Brain microvascular endothelial cell (primary cell): ENCODE measurements around the gene MOCS3.
A peak's percentile ranks its signal among the peaks of the same experiment; 100 is the strongest.

Source experiments
- DNase-seq: peaks from one replicate; pipeline ENCODE4 v3.0.0-alpha.2; 2020
- H3K27ac ChIP-seq: fragments of 250-450 bp; sonication (Bioruptor Pico); 2 replicates; pipeline ENCODE4 v1.5.1; 2020; ENCODE audit warnings: mild to moderate bottlenecking, moderate library complexity
- H3K27me3 ChIP-seq: fragments of 250-450 bp; sonication (Bioruptor Pico); replicated peaks from 2 replicates; pipeline ENCODE4 v1.5.1; 2020; ENCODE audit warnings: mild to moderate bottlenecking
- H3K36me3 ChIP-seq: fragments of 250-450 bp; sonication (Bioruptor Pico); replicated peaks from 2 replicates; pipeline ENCODE4 v1.5.1; 2020; ENCODE audit warnings: mild to moderate bottlenecking
- H3K4me3 ChIP-seq: 2 replicates; pipeline ENCODE4 v1.5.1; 2011; ENCODE audit warnings: low read depth, mild to moderate bottlenecking, control low read depth, low read length, moderate library complexity
- in situ Hi-C: cut with HindIII; loops from 2 replicates; pipeline ENCODE4 v1.10.0; 2017; ENCODE audit warnings: low sequenced_read_pairs, low pct_ligation_motif_present
- TF ChIP-seq, protein P1 (sequence below): IDR thresholded peaks from 2 replicates; pipeline ENCODE4 v1.5.1; 2011; ENCODE audit warnings: low read depth, mild to moderate bottlenecking, moderate library complexity, low read length, control low read depth, inconsistent platforms; ENCODE audit errors: missing control alignments

The MOCS3 gene, protein sequence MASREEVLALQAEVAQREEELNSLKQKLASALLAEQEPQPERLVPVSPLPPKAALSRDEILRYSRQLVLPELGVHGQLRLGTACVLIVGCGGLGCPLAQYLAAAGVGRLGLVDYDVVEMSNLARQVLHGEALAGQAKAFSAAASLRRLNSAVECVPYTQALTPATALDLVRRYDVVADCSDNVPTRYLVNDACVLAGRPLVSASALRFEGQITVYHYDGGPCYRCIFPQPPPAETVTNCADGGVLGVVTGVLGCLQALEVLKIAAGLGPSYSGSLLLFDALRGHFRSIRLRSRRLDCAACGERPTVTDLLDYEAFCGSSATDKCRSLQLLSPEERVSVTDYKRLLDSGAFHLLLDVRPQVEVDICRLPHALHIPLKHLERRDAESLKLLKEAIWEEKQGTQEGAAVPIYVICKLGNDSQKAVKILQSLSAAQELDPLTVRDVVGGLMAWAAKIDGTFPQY

DNA sequence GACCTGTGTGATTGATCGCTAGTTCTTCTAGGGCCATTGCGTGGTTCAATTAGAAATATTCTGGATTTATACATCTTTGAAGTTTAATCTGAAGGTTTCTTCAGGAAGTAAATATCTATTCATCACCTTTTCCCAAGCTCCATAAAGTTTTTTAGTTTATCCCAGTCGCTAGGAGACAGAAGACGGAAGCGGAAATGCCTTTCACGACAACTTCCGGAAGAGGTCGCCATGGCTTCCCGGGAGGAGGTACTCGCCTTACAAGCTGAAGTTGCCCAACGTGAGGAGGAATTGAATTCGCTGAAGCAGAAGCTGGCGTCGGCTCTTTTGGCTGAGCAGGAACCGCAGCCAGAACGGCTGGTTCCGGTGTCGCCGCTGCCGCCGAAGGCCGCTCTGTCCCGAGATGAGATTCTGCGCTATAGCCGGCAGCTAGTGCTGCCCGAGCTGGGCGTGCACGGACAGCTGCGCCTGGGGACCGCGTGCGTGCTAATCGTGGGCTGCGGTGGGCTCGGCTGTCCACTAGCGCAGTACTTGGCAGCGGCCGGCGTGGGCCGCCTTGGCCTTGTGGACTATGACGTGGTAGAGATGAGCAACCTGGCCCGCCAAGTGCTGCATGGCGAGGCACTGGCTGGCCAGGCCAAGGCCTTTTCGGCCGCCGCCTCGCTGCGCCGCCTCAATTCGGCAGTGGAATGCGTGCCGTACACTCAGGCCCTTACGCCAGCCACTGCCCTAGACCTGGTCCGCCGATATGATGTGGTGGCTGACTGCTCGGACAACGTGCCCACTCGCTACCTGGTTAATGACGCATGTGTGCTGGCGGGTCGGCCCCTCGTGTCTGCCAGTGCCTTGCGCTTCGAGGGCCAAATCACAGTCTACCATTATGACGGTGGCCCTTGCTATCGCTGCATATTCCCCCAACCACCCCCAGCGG is at the start of gene MOCS3:
Gene MOCS3, plus strand, starts transcription at position 204 of the 928 bp plus-strand sequence. Its CDS starts 25 bp downstream, at position 229.
- DNase-seq: peak; percentile 79
- TF ChIP-seq, protein P1, sequence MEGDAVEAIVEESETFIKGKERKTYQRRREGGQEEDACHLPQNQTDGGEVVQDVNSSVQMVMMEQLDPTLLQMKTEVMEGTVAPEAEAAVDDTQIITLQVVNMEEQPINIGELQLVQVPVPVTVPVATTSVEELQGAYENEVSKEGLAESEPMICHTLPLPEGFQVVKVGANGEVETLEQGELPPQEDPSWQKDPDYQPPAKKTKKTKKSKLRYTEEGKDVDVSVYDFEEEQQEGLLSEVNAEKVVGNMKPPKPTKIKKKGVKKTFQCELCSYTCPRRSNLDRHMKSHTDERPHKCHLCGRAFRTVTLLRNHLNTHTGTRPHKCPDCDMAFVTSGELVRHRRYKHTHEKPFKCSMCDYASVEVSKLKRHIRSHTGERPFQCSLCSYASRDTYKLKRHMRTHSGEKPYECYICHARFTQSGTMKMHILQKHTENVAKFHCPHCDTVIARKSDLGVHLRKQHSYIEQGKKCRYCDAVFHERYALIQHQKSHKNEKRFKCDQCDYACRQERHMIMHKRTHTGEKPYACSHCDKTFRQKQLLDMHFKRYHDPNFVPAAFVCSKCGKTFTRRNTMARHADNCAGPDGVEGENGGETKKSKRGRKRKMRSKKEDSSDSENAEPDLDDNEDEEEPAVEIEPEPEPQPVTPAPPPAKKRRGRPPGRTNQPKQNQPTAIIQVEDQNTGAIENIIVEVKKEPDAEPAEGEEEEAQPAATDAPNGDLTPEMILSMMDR: no peak
- in situ Hi-C loops: no loop called here
- no peaks in the 10 kb centered on the region for H3K27me3 ChIP-seq
- peak within 1 kb of the TSS; percentile 99 for H3K27ac ChIP-seq
- peaks cover 15% of the 10 kb centered on the region for H3K36me3 ChIP-seq
- peak within 1 kb of the TSS; percentile 98 for H3K4me3 ChIP-seq

DNA sequence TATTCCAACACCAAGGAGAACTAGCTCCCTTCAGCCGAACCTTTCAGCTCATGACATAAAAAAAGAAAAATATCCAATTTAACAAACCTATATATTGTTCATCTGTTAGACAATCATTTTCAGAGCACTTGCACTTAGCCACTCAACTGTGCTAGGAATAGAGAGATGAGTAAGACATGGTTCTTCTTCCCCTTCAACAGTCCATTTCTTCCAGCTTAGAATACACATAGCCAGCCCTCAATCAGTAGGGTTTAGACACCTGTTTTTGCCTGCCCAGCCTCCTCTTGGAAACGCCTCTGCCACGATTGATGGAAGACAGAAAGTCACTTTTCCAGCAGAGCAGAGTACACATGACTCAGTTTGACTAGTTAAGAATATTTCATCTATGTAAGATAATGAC is 49.2 kb upstream of the MOCS3 start:
- TF ChIP-seq, protein P1: no peak
- in situ Hi-C loops: loop anchor here (25.0 kb wide), 1 partner anchor 97 kb away; no protein-coding TSS in a partner anchor
- no peak overlapping the region for H3K4me3 ChIP-seq
- no peak for DNase-seq
- H3K27ac ChIP-seq: no peak overlapping the region
- H3K36me3 ChIP-seq: no peaks in the 10 kb centered on the region
- H3K27me3 ChIP-seq: no peaks in the 10 kb centered on the region

DNA sequence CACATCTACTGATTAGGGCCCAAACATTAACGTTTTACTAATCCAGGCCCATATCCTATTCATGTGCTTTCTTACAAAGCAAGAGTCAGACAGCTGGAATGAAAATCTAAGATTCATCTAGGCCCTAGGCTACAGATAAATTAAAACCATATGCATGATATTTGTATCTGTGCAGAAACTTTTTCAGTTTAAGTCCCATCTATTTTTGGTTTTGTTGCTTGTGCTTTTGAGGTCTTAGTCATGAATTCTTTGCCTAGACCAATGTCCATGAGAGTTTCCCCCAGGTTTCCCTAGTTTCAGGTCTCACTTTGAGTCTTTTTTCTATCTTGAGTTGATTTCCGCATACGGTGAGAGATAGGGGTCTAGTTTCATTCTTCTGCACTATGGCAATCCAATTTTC is 47.6 kb upstream of the MOCS3 start:
- TF ChIP-seq, protein P1: no peak
- Histone ChIP-seq H3K4me3 (no peak overlapping the region), H3K36me3 (no peaks in the 10 kb centered on the region), H3K27ac (no peak overlapping the region), H3K27me3 (no peaks in the 10 kb centered on the region)
- no peak for DNase-seq
- in situ Hi-C loops: loop anchor here (25.0 kb wide), 1 partner anchor 99 kb away; no protein-coding TSS in a partner anchor

DNA sequence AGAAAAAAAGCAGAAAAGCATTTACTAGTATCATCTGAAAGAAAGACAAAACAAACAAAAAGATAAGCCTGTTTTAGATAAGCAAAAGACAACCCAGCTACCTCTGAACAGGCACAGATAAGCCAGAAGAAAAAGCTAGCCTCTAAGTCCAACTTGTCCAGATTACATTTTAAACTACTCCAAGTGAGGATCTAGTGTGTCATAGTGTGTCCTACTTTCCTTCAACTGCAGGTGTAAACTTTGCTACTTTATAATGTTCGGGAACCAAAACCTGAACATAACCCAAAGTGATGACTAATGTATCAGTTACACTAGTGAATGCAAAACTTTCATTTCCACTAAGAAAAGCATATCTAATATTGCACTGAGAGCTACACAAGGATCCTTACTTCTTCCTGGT is 46.9 kb upstream of the MOCS3 start:
- no peaks in the 10 kb centered on the region for H3K36me3 ChIP-seq
- in situ Hi-C loops: loop anchor here (25.0 kb wide), 1 partner anchor 99 kb away; no protein-coding TSS in a partner anchor
- DNase-seq: no peak
- no peak overlapping the region for H3K27ac ChIP-seq
- TF ChIP-seq, protein P1: no peak
- H3K4me3 ChIP-seq: no peak overlapping the region
- no peaks in the 10 kb centered on the region for H3K27me3 ChIP-seq

DNA sequence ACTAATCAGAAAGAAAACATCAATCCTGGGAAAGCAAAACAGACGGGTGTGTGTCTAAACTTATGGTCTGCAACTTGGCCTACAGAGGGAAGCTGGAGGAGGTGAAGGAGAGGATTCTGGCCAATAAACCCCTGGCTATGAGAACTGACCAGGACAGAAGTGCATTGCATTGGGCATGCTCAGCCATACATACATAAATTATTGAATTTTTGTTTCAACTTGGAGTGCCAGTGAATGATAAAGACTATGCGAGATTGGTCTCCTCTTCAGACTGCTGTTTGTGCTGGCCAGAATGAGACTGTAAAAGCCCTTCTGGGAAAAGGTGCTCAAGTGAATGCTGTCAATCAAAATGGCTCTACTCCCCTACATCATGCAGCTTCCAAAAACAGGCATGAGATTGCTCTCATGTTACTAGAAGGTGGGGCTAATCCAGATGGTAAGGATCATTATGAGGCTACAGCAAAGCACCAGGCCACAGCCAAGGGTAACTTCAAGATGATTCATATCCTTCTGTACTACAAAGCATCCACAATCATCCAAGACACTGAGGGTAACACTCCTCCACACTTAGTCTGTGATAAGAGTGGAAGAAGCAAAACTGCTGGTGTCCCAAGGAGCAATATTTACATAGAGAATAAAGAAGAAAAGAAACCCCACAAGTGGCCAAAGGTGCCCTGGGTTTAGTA is 44.8 kb upstream of the MOCS3 start:
- peak overlapping the region; percentile 44 for H3K27ac ChIP-seq
- no peaks in the 10 kb centered on the region for H3K27me3 ChIP-seq
- TF ChIP-seq, protein P1: no peak
- no peak overlapping the region for H3K4me3 ChIP-seq
- H3K36me3 ChIP-seq: no peaks in the 10 kb centered on the region
- in situ Hi-C loops: loop anchor here (25.0 kb wide), 1 partner anchor 102 kb away; no protein-coding TSS in a partner anchor
- DNase-seq: peak; percentile 78
